GM12878 (cell line): ENCODE measurements around the gene CALML4. TPM values are rescaled to one million over a fixed set of nuclear protein-coding genes. Genes with fewer than 3 reads are reported as not detected.

Experiments
- ATAC-seq: fragments of 200-7000 bp; cut with Tn5 transposase; 3 replicates; pipeline ENCODE4 v1.9.1; 2020; ENCODE audit warnings: mild to moderate bottlenecking, moderate library complexity
- BruUV-seq: library from RNA; stranded (reverse); fragments of 400-500 nt; replicated peaks from 2 replicates; lab custom pipeline; 2021; lab: Mats Ljungman, UMichigan
- CTCF ChIA-PET: fragments of 300-600 bp; sonication (Branson Sonifier 250); formaldehyde crosslinking; extraction: SDS; loops from one replicate; lab custom pipeline; 2021; ENCODE audit warnings: inconsistent platforms; lab: Yijun Ruan, JAX
- POLR2A ChIA-PET: fragments of 350-600 bp; formaldehyde crosslinking; extraction: SDS; loops from one replicate; lab custom pipeline; 2021; ENCODE audit warnings: inconsistent platforms; lab: Charles Lee
- RAD21 ChIA-PET: fragments of 300-600 bp; sonication (Branson Sonifier 250); formaldehyde crosslinking; loops from one replicate; lab custom pipeline; 2023; ENCODE audit warnings: antibody characterized with exemption; ENCODE audit not compliant: unreplicated experiment; lab: Charles Lee
- SMC1A ChIA-PET: fragments of 300-600 bp; sonication (Branson Sonifier 250); formaldehyde crosslinking; loops from one replicate; lab custom pipeline; 2023; ENCODE audit not compliant: unreplicated experiment, uncharacterized antibody; lab: Charles Lee
- DNase-seq: peaks from one replicate; pipeline ENCODE4 v3.0.0-alpha.2; 2011; ENCODE audit warnings: low read depth, low spot score
- FAIRE-seq: peaks from 3 replicates; lab custom pipeline; 2011; peaks lifted over from hg19 to GRCh38; lab: Jason Lieb, UNC
- H2AFZ ChIP-seq: 2 replicates; pipeline ENCODE4 v1.6.0; 2011; ENCODE audit warnings: low read depth, low read length, control low read depth; ENCODE audit not compliant: control insufficient read depth
- H3K27ac ChIP-seq: 2 replicates; pipeline ENCODE4 v1.5.1; 2011; ENCODE audit warnings: control low read depth; ENCODE audit not compliant: control insufficient read depth, insufficient read depth
- H3K27me3 ChIP-seq, 2 experiments: replicated peaks in 1 of 2; 2 replicates each; pipeline versions ENCODE4 v1.6.0 to v1.6.1; 2011; ENCODE audit warnings: low read length in 1 of 2; ENCODE audit not compliant: control insufficient read depth in 2 of 2, insufficient read depth in 2 of 2
- H3K36me3 ChIP-seq, 2 experiments: 2 replicates each; pipeline ENCODE4 v1.5.1; 2011; ENCODE audit warnings: low read length in 1 of 2; ENCODE audit not compliant: control insufficient read depth in 2 of 2, insufficient read depth in 2 of 2
- H3K4me1 ChIP-seq: 2 replicates; pipeline ENCODE4 v1.6.1; 2011; ENCODE audit warnings: mild to moderate bottlenecking, low read length, moderate library complexity, mixed read lengths; ENCODE audit not compliant: control insufficient read depth, insufficient read depth
- H3K4me2 ChIP-seq: 2 replicates; pipeline ENCODE4 v1.6.0; 2011; ENCODE audit warnings: control low read depth; ENCODE audit not compliant: control insufficient read depth, insufficient read depth
- H3K4me3 ChIP-seq: fragments of 200-600 bp; sonication (generic); 2 replicates; pipeline ENCODE4 v1.5.1; 2016
- H3K79me2 ChIP-seq: 2 replicates; pipeline ENCODE4 v1.6.0; 2011; ENCODE audit warnings: low read length; ENCODE audit not compliant: control insufficient read depth, insufficient read depth
- H3K9ac ChIP-seq: 2 replicates; pipeline ENCODE4 v1.8.0; 2011; ENCODE audit warnings: low read length, control low read depth, mixed read lengths; ENCODE audit not compliant: control insufficient read depth, insufficient read depth
- H3K9me3 ChIP-seq: replicated peaks from 3 replicates; pipeline ENCODE4 v1.5.1; 2011; ENCODE audit warnings: mild to moderate bottlenecking, low read length; ENCODE audit not compliant: control insufficient read depth, insufficient read depth
- H4K20me1 ChIP-seq: 2 replicates; pipeline ENCODE4 v1.6.0; 2011; ENCODE audit not compliant: control insufficient read depth, insufficient read depth
- ATF2 ChIP-seq: IDR thresholded peaks from 2 replicates; pipeline ENCODE4 v1.6.1; 2012; ENCODE audit warnings: low read length, inconsistent platforms
- BMI1 ChIP-seq: fragments of 450-650 bp; IDR thresholded peaks from 2 replicates; pipeline ENCODE4 v1.6.1; 2016; ENCODE audit warnings: mild to moderate bottlenecking, moderate library complexity, borderline replicate concordance
- CBFB ChIP-seq: IDR thresholded peaks from 2 replicates; pipeline ENCODE4 v1.6.1; 2016; ENCODE audit warnings: antibody characterized with exemption, low read depth
- CHD1 ChIP-seq: IDR thresholded peaks from 2 replicates; pipeline ENCODE4 v1.6.1; 2012; ENCODE audit warnings: low read depth, low read length, improper control_type of control experiment
- CHD4 ChIP-seq: fragments of 200-600 bp; sonication (generic); IDR thresholded peaks from 2 replicates; pipeline ENCODE4 v1.6.1; 2016; ENCODE audit warnings: mild to moderate bottlenecking
- E2F8 ChIP-seq: fragments of 450-650 bp; IDR thresholded peaks from 2 replicates; pipeline ENCODE4 v1.6.1; 2018; ENCODE audit warnings: mild to moderate bottlenecking, low read depth, moderate library complexity; ENCODE audit not compliant: partially characterized antibody
- IKZF1 ChIP-seq: fragments of 450-650 bp; conservative IDR thresholded peaks from 2 replicates; pipeline ENCODE4 v1.6.1; 2017; ENCODE audit warnings: antibody characterized with exemption, mild to moderate bottlenecking
- MEF2B ChIP-seq: fragments of 450-650 bp; IDR thresholded peaks from 2 replicates; pipeline ENCODE4 v1.6.1; 2018; ENCODE audit warnings: mild to moderate bottlenecking, moderate library complexity; ENCODE audit not compliant: partially characterized antibody, poor library complexity, severe bottlenecking
- MTA2 ChIP-seq: fragments of 450-650 bp; IDR thresholded peaks from 2 replicates; pipeline ENCODE4 v1.6.1; 2016; ENCODE audit warnings: low read depth, mild to moderate bottlenecking, moderate library complexity
- MYB ChIP-seq: fragments of 150-350 bp; IDR thresholded peaks from 2 replicates; pipeline ENCODE4 v1.6.1; 2014; ENCODE audit warnings: mild to moderate bottlenecking, low read depth, low read length, borderline replicate concordance
- NFYB ChIP-seq: IDR thresholded peaks from 2 replicates; pipeline ENCODE4 v1.6.1; 2011; ENCODE audit warnings: low read depth, mild to moderate bottlenecking, low read length, improper control_type of control experiment, moderate library complexity; ENCODE audit not compliant: insufficient read depth
- PRDM15 ChIP-seq: fragments of 450-650 bp; formaldehyde crosslinking; IDR thresholded peaks from 2 replicates; pipeline ENCODE4 v1.4.0; 2020; ENCODE audit warnings: mild to moderate bottlenecking, moderate library complexity
- REST ChIP-seq: IDR thresholded peaks from 2 replicates; pipeline ENCODE4 v1.6.1; 2012; ENCODE audit warnings: mild to moderate bottlenecking, low read depth, low read length
- TARDBP ChIP-seq: IDR thresholded peaks from 2 replicates; pipeline ENCODE4 v1.6.1; 2016; ENCODE audit warnings: borderline replicate concordance
- WGBS: methylation state at CpG from one replicate; pipeline ENCODE4 v1.1.6; 2016; ENCODE audit warnings: low lambda C conversion rate; ENCODE audit not compliant: insufficient replicate concordance, insufficient coverage; ENCODE audit errors: missing lambda C conversion rate; 5-methylcytosine and 5-hydroxymethylcytosine counted together
- in situ Hi-C: fragments of 300-500 bp; cut with MboI; formaldehyde crosslinking; loops from 9 replicates; pipeline ENCODE4 v1.14.3; 2018; ENCODE audit warnings: mixed read lengths
- intact Hi-C: fragments of 100-400 bp; cut with micrococcal nuclease; formaldehyde crosslinking; loops from one replicate; pipeline ENCODE4 v1.14.2; 2022; ENCODE audit not compliant: unreplicated experiment
- polyA plus RNA-seq, 11 experiments: library from polyadenylated mRNA; depleted of rRNA in 4 of 11; unstranded in 6 of 11; stranded (reverse) in 5 of 11; fragments of >200 nt; fragmentation: Nextera tagmentation in 4 of 11; fragmentation: Illumina TruSeq in 1 of 11; extraction: Ambion mirVana in 4 of 11; extraction: Trizol in 1 of 11; gene quantifications; 1 replicate in 1 of 11; 2 replicates in 10 of 11; pipeline versions ENCODE4 v1.2.1 to v1.2.3, GENCODE V29; 2011 to 2016; ENCODE audit warnings: inconsistent platforms in 2 of 11, missing spikeins in 2 of 11, low read depth in 1 of 11
- total RNA-seq, 4 experiments: library from RNA; depleted of rRNA in 3 of 4; stranded (reverse); fragments of >200 nt in 3 of 4; fragmentation: Illumina TruSeq in 1 of 4; extraction: Trizol in 1 of 4; gene quantifications; 2 replicates each; pipeline versions ENCODE4 v1.2.1 to v1.2.3, GENCODE V29; 2013 to 2021

CALML4 gene
- total and polyA plus RNA-seq, 10 of the 15 experiments (the other 5 are each of a cell fraction or from before 2014, with no cell fraction given): 1.7 to 15.9 (median 5.1) TPM

- Histone ChIP-seq H3K4me3 (no peak overlapping the region), H3K36me3 (no peaks in the 10 kb centered on the region), H3K27me3 (no peaks in the 10 kb centered on the region), H3K9me3 (no peaks in the 10 kb centered on the region), H3K9ac (no peak overlapping the region), H3K79me2 (peaks cover 3% of the 10 kb centered on the region), H3K4me1 (peaks cover 9% of the 10 kb centered on the region), H3K27ac (no peak overlapping the region), H2AFZ (no peak overlapping the region), H3K4me2 (no peak overlapping the region), H4K20me1 (no peaks in the 10 kb centered on the region)
- RAD21 ChIA-PET: no interaction called here
- intact Hi-C loops: no loop called here
- POLR2A ChIA-PET: no interaction called here
- in situ Hi-C loops: no loop called here
- SMC1A ChIA-PET: no interaction called here
- FAIRE-seq (no peak), ATAC-seq (no peak), DNase-seq (no peak)
- WGBS: 91% methylated on average over 6 of the region's 6 CpGs
- CTCF ChIA-PET: no interaction called here
- no TSS peak for BruUV-seq
- no peak for TF ChIP-seq CHD4
- TF ChIP-seq PRDM15 (CRISPR knock-in tag): no peak
- TF ChIP-seq E2F8: no peak
- no peak for TF ChIP-seq MYB
- TF ChIP-seq CBFB: no peak
- no peak for TF ChIP-seq TARDBP
- TF ChIP-seq CHD1: no peak
- TF ChIP-seq NFYB: no peak
- no peak for TF ChIP-seq MEF2B
- no peak for TF ChIP-seq IKZF1
- no peak for TF ChIP-seq BMI1
- no peak for TF ChIP-seq ATF2
- TF ChIP-seq REST: no peak
- no peak for TF ChIP-seq MTA2
Observed at GRCh38 chr15:68234060-68234459, 28.9 kb upstream of the CALML4 start.
